Ishikawa (cell line): ENCODE results near the gene HOOK2.

Source experiments
- CEBPB ChIP-seq: IDR thresholded peaks from 2 replicates; pipeline ENCODE4 v1.6.1; 2012
- CREB1 ChIP-seq: IDR thresholded peaks from 2 replicates; pipeline ENCODE4 v1.6.1; 2012; ENCODE audit warnings: low read depth
- EGR1 ChIP-seq: IDR thresholded peaks from 2 replicates; pipeline ENCODE4 v1.6.1; 2012
- EP300 ChIP-seq: IDR thresholded peaks from 2 replicates; pipeline ENCODE4 v1.6.1; 2012; ENCODE audit warnings: borderline replicate concordance
- FOXM1 ChIP-seq: IDR thresholded peaks from 2 replicates; pipeline ENCODE4 v1.6.1; 2012; ENCODE audit warnings: low read depth, borderline replicate concordance
- MAX ChIP-seq: IDR thresholded peaks from 2 replicates; pipeline ENCODE4 v1.6.1; 2012
- NFIC ChIP-seq: IDR thresholded peaks from 2 replicates; pipeline ENCODE4 v1.6.1; 2012
- RAD21 ChIP-seq: IDR thresholded peaks from 2 replicates; pipeline ENCODE4 v1.6.1; 2012; ENCODE audit warnings: low read depth
- REST ChIP-seq: IDR thresholded peaks from 2 replicates; pipeline ENCODE4 v1.6.1; 2012; ENCODE audit warnings: low read depth, mild to moderate bottlenecking
- TAF1 ChIP-seq: IDR thresholded peaks from 2 replicates; pipeline ENCODE4 v1.6.1; 2012; ENCODE audit warnings: low read depth, mild to moderate bottlenecking
- TCF12 ChIP-seq: IDR thresholded peaks from 2 replicates; pipeline ENCODE4 v1.6.1; 2012; ENCODE audit warnings: low read depth
- TEAD4 ChIP-seq: IDR thresholded peaks from 2 replicates; pipeline ENCODE4 v1.6.1; 2012
- USF1 ChIP-seq: IDR thresholded peaks from 2 replicates; pipeline ENCODE4 v1.6.1; 2012
- YY1 ChIP-seq: IDR thresholded peaks from 2 replicates; pipeline ENCODE4 v1.6.1; 2012; ENCODE audit warnings: low read depth
- ZBTB7A ChIP-seq: IDR thresholded peaks from 2 replicates; pipeline ENCODE4 v1.6.1; 2012; ENCODE audit warnings: low read depth

The HOOK2 gene

GRCh38 chr19:12749938-12750521, 25.3 kb downstream of the HOOK2 start:
- no peak for TF ChIP-seq CREB1
- TF ChIP-seq REST, result no peak
- TF ChIP-seq TAF1, result no peak
- no peak for TF ChIP-seq TEAD4

GRCh38 chr19:12748489-12748888, 26.9 kb downstream of the HOOK2 start:
- TF ChIP-seq ZBTB7A (no peak), MAX (no peak), NFIC (no peak), USF1 (no peak), TEAD4 (no peak), EP300 (no peak), EGR1 (no peak), YY1 (no peak)

- TF ChIP-seq REST (no peak), RAD21 (no peak), YY1 (no peak), NFIC (peak; percentile 20; the same call in 1 of the 2 replicates), EGR1 (no peak)
Measured at GRCh38 chr19:12745166-12745897, 30.0 kb downstream of the HOOK2 start.

- no peak for TF ChIP-seq TAF1
- no peak for TF ChIP-seq RAD21
- TF ChIP-seq NFIC, result no peak
- TF ChIP-seq CEBPB, result no peak
- no peak for TF ChIP-seq USF1
- TF ChIP-seq MAX, result no peak
- no peak for TF ChIP-seq ZBTB7A
- no peak for TF ChIP-seq YY1
- TF ChIP-seq TCF12, result no peak
- TF ChIP-seq CREB1, result no peak
- TF ChIP-seq EGR1, result no peak
Measured at GRCh38 chr19:12737835-12738351, 37.5 kb downstream of the HOOK2 start.

GRCh38 chr19:12736995-12737834, 38.1 kb downstream of the HOOK2 start, which contains the start of gene GET3:
GET3 (plus strand) TSS chr19:12737497; CDS start chr19:12737506, 9 bp downstream.
- TF ChIP-seq ZBTB7A (no peak), RAD21 (no peak), CREB1 (no peak), YY1 (peak; percentile 98), TAF1 (peak; percentile 92), FOXM1 (no peak), NFIC (peak; percentile 16; the same call in 1 of the 2 replicates), TCF12 (0 out of 2 replicates have a peak, but pooled peaks have one; percentile 33), EGR1 (no peak), TEAD4 (no peak), REST (no peak), CEBPB (no peak), EP300 (peak; percentile 28; the same call in 1 of the 2 replicates), MAX (peak; percentile 45; the same call in 1 of the 2 replicates), USF1 (peak; percentile 99)
